GM12874 (cell line): Measurements from ENCODE around the gene MOV10.

Source experiments
- TF ChIP-seq, protein P1 (sequence below): IDR thresholded peaks from 2 replicates; pipeline ENCODE4 v1.5.1; 2011; ENCODE audit warnings: low read depth, mild to moderate bottlenecking, control low read depth, low read length, moderate library complexity; ENCODE audit not compliant: insufficient read depth

The MOV10 gene

GRCh38 chr1:112687361-112687760 lies 12.9 kb downstream of the MOV10 start:
- TF ChIP-seq, protein P1, sequence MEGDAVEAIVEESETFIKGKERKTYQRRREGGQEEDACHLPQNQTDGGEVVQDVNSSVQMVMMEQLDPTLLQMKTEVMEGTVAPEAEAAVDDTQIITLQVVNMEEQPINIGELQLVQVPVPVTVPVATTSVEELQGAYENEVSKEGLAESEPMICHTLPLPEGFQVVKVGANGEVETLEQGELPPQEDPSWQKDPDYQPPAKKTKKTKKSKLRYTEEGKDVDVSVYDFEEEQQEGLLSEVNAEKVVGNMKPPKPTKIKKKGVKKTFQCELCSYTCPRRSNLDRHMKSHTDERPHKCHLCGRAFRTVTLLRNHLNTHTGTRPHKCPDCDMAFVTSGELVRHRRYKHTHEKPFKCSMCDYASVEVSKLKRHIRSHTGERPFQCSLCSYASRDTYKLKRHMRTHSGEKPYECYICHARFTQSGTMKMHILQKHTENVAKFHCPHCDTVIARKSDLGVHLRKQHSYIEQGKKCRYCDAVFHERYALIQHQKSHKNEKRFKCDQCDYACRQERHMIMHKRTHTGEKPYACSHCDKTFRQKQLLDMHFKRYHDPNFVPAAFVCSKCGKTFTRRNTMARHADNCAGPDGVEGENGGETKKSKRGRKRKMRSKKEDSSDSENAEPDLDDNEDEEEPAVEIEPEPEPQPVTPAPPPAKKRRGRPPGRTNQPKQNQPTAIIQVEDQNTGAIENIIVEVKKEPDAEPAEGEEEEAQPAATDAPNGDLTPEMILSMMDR: no peak

GRCh38 chr1:112687785-112688496 lies 13.5 kb downstream of the MOV10 start:
- TF ChIP-seq, protein P1: no peak

- TF ChIP-seq, protein P1: no peak
Observed at GRCh38 chr1:112688781-112689193, 14.3 kb downstream of the MOV10 start.

DNA sequence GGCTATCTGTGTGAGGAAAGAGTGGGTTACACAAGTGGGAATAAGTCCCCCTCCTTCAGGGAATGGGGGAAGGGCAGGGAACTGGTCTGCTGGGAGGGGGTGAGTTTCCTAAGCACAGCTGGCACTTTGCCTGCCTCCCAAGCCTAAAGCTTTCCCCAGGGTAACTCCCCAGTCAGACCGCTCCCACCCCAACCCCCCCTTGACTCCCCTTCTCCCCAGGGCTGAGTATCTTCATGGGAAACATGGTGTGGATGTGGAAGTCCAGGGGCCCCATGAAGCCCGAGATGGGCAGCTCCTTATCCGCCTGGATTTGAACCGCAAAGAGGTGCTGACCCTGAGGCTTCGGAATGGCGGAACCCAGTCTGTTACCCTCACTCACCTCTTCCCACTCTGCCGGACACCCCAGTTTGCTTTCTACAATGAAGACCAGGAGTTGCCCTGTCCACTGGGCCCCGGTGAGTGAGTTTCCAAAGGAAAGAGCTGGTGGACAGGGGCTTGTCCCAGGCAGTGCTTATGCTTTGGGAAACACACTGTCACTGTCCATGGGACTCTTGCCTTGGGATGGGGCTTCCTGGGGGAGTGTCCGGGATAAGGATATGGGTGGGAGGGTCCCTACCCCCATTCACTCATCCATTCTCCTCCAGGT lies 14.9 kb downstream of the MOV10 start:
- TF ChIP-seq, protein P1: no peak

GRCh38 chr1:112689842-112690237 lies 15.4 kb downstream of the MOV10 start:
- TF ChIP-seq, protein P1: no peak

DNA sequence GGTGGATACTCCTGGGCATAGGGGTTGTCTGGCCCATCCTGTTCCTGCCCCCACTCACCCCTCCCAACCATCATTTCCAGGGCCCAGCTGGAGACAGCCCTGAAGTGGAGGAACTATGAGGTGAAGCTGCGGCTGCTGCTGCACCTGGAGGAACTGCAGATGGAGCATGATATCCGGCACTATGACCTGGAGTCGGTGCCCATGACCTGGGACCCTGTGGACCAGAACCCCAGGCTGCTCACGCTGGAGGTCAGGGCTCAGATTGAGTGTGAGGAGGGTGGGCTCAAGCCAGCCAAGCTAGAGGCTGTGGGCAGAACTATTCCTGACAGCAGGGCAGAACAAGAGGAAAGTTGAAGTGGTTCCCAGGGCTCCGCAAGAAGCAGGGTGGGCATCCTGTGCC lies 18.2 kb downstream of the MOV10 start:
- TF ChIP-seq, protein P1: no peak

- TF ChIP-seq, protein P1: no peak
Observed at GRCh38 chr1:112693821-112694220, 19.4 kb downstream of the MOV10 start.
